Body of pancreas (tissue), 4 donors: Measurements from ENCODE around the gene WNT11.

Experiments used
- CTCF ChIP-seq, 7 experiments: fragments of 450-650 bp in 4 of 7; fragments of 200-600 bp in 3 of 7; sonication (generic) in 3 of 7; IDR thresholded peaks; one replicate each; pipeline ENCODE4 v1.5.1; 2016 to 2019; ENCODE audit warnings: antibody characterized with exemption in 7 of 7
- POLR2A ChIP-seq, 3 donors: fragments of 450-650 bp; IDR thresholded peaks; one replicate each; pipeline ENCODE4 v1.6.1; 2016; ENCODE audit warnings: antibody characterized with exemption in 3 of 3, mild to moderate bottlenecking in 2 of 3

- TF ChIP-seq CTCF (IDR thresholded peaks at IDR 0.05) (no peak), POLR2A (IDR thresholded peaks at IDR 0.05) (no peak)
Observed at GRCh38 chr11:76170468-76170867, 35.8 kb downstream of the WNT11 start.
